HG02970 (cell line): Measurements from ENCODE around the gene KRT79.

Source experiments
- ATAC-seq: cut with Tn5 transposase; IDR thresholded peaks from one replicate; pipeline ENCODE4 v1.9.1; 2021; ENCODE audit warnings: mild to moderate bottlenecking, moderate library complexity, moderate number of reproducible peaks; ENCODE audit not compliant: unreplicated experiment, low FRiP score

KRT79 gene

GRCh38 chr12:52794479-52795331, 39.4 kb downstream of the KRT79 start:
- ATAC-seq = no peak

- ATAC-seq = no peak
Measured at GRCh38 chr12:52792185-52793029, 41.7 kb downstream of the KRT79 start.

GRCh38 chr12:52791271-52792184, 42.6 kb downstream of the KRT79 start:
- no peak for ATAC-seq

- no peak for ATAC-seq
Measured at GRCh38 chr12:52790427-52791270, 43.5 kb downstream of the KRT79 start.

- no peak for ATAC-seq
Measured at GRCh38 chr12:52789637-52790426, 44.3 kb downstream of the KRT79 start.

GRCh38 chr12:52788876-52789636, 45.1 kb downstream of the KRT79 start:
- no peak for ATAC-seq

GRCh38 chr12:52788192-52788875, 45.8 kb downstream of the KRT79 start:
- no peak for ATAC-seq

GRCh38 chr12:52787324-52788191, 46.6 kb downstream of the KRT79 start:
- ATAC-seq = no peak

GRCh38 chr12:52784909-52785308, 49.2 kb downstream of the KRT79 start:
- no peak for ATAC-seq

GRCh38 chr12:52783563-52784316, 50.4 kb downstream of the KRT79 start:
- no peak for ATAC-seq

GRCh38 chr12:52782502-52782901, 51.6 kb downstream of the KRT79 start:
- no peak for ATAC-seq

GRCh38 chr12:52781399-52782082, 52.6 kb downstream of the KRT79 start:
- no peak for ATAC-seq

GRCh38 chr12:52779914-52780313, 54.2 kb downstream of the KRT79 start:
- ATAC-seq = no peak

- ATAC-seq = no peak
Measured at GRCh38 chr12:52778833-52779232, 55.3 kb downstream of the KRT79 start.

GRCh38 chr12:52777566-52777965, 56.5 kb downstream of the KRT79 start:
- ATAC-seq = no peak
